Stimulated activated CD4-positive, alpha-beta T cell treated with anti-CD3 and anti-CD28 coated beads, Interleukin-4, amount 100 ng/mL, for 48 hours (primary cell): ENCODE results near the gene SWSAP1.
A peak's percentile ranks its signal among the peaks of the same experiment; 100 is the strongest.

Experiments used
- DNase-seq, 2 donors: peaks; one replicate each; pipeline ENCODE4 v3.0.0-alpha.2; 2020; ENCODE audit warnings: low read depth in 2 of 2

Gene SWSAP1

GRCh38 chr19:11355160-11356073 is 19.0 kb upstream of the SWSAP1 start, which contains the start of gene PLPPR2:
Gene PLPPR2, plus strand, starts transcription at chr19:11355432. Its CDS starts 2,242 bp downstream, at chr19:11357674.
- DNase-seq: peak; percentile 83 to 88

GRCh38 chr19:11356074-11356397 is 18.4 kb upstream of the SWSAP1 start:
- no peak for DNase-seq

GRCh38 chr19:11356676-11357550 is 17.6 kb upstream of the SWSAP1 start:
- DNase-seq: no peak

GRCh38 chr19:11359421-11359820 is 15.0 kb upstream of the SWSAP1 start:
- no peak for DNase-seq

- peak in 1 of 2 donors; percentile 42 for DNase-seq
These were observed 13.3 kb upstream of the SWSAP1 start for GRCh38 chr19:11361037-11361770.

- DNase-seq: no peak
These were observed 12.4 kb upstream of the SWSAP1 start for GRCh38 chr19:11361771-11362731.

- DNase-seq: no peak
These were observed 10.6 kb upstream of the SWSAP1 start for GRCh38 chr19:11363881-11364280.

- no peak for DNase-seq
These were observed 10.1 kb upstream of the SWSAP1 start for GRCh38 chr19:11364296-11364904.

GRCh38 chr19:11364935-11365334 is 9.5 kb upstream of the SWSAP1 start:
- DNase-seq: no peak

- DNase-seq: no peak
These were observed 8.8 kb upstream of the SWSAP1 start for GRCh38 chr19:11365557-11366117.

- DNase-seq: no peak
These were observed 6.9 kb upstream of the SWSAP1 start for GRCh38 chr19:11367528-11367927.

- no peak for DNase-seq
These were observed 3.7 kb upstream of the SWSAP1 start for GRCh38 chr19:11370744-11371143.

GRCh38 chr19:11373166-11373884 is 1.1 kb upstream of the SWSAP1 start:
- DNase-seq: no peak

GRCh38 chr19:11373885-11374432 is 507 bp upstream of the SWSAP1 start:
- DNase-seq: no peak

GRCh38 chr19:11375143-11375948 is 880 bp downstream of the SWSAP1 start:
- peak; percentile 62 to 63 for DNase-seq

- DNase-seq: no peak
These were observed 2.8 kb downstream of the SWSAP1 start for GRCh38 chr19:11377237-11377636.

GRCh38 chr19:11377756-11378155 is 3.3 kb downstream of the SWSAP1 start:
- no peak for DNase-seq
